WTC11 (cell line): ENCODE measurements around the gene TMEM87A. TPM values are rescaled to one million over a fixed set of nuclear protein-coding genes. Genes with fewer than 3 reads are reported as not detected.

Experiments used
- ATAC-seq: fragments of 200-7000 bp; cut with Tn5 transposase; 2 replicates; pipeline ENCODE4 v1.10.0; 2021; ENCODE audit warnings: mild to moderate bottlenecking, moderate library complexity
- CTCF ChIA-PET: fragments of 300-600 bp; sonication (Branson Sonifier 250); formaldehyde crosslinking; loops from one replicate; lab custom pipeline; 2021; ENCODE audit warnings: antibody characterized with exemption; lab: Charles Lee
- POLR2A ChIA-PET: fragments of 350-600 bp; sonication (Branson Sonifier 250); formaldehyde crosslinking; loops from one replicate; lab custom pipeline; 2021; ENCODE audit warnings: antibody characterized with exemption; lab: Charles Lee
- DNase-seq: peaks from one replicate; pipeline ENCODE4 v3.0.0; 2021; ENCODE audit warnings: low spot score
- H3K27ac Mint-ChIP-seq: 2 replicates; pipeline ENCODE4 v1.8.0; 2021; ENCODE audit warnings: mixed read lengths
- H3K27me3 Mint-ChIP-seq: 2 replicates; pipeline ENCODE4 v1.8.0; 2021; ENCODE audit warnings: low read depth, mild to moderate bottlenecking, moderate library complexity, mixed read lengths
- H3K36me3 Mint-ChIP-seq: 2 replicates; pipeline ENCODE4 v1.8.0; 2021; ENCODE audit warnings: mixed read lengths
- H3K4me1 Mint-ChIP-seq: 2 replicates; pipeline ENCODE4 v1.8.0; 2022; ENCODE audit warnings: mixed read lengths
- H3K4me3 Mint-ChIP-seq: 2 replicates; pipeline ENCODE4 v1.8.0; 2021; ENCODE audit warnings: mild to moderate bottlenecking, moderate library complexity, mixed read lengths
- H3K9me3 Mint-ChIP-seq: 2 replicates; pipeline ENCODE4 v1.8.0; 2021; ENCODE audit warnings: mixed read lengths
- FOXP1 ChIP-seq: sonication (generic); formaldehyde crosslinking; IDR thresholded peaks from 2 replicates; pipeline ENCODE4 v1.8.0; 2022; ENCODE audit warnings: missing genetic modification reagents, mild to moderate bottlenecking, moderate library complexity, borderline replicate concordance
- GTF2I ChIP-seq: fragments of 250-450 bp; sonication (Bioruptor Pico); conservative IDR thresholded peaks from 2 replicates; pipeline ENCODE4 v1.4.0; 2021; ENCODE audit warnings: mild to moderate bottlenecking
- IRF2 ChIP-seq: sonication (generic); formaldehyde crosslinking; IDR thresholded peaks from 2 replicates; pipeline ENCODE4 v1.8.0; 2022; ENCODE audit warnings: low read depth, missing genetic modification reagents, borderline replicate concordance
- MYBL2 ChIP-seq: sonication (generic); formaldehyde crosslinking; IDR thresholded peaks from 2 replicates; pipeline ENCODE4 v1.8.1; 2023; ENCODE audit warnings: mild to moderate bottlenecking, moderate library complexity, missing genetic modification reagents
- NFE2L1 ChIP-seq: sonication (generic); formaldehyde crosslinking; IDR thresholded peaks from 2 replicates; pipeline ENCODE4 v1.8.1; 2023; ENCODE audit warnings: missing genetic modification reagents
- NFYB ChIP-seq: sonication (generic); formaldehyde crosslinking; conservative IDR thresholded peaks from 2 replicates; pipeline ENCODE4 v1.8.0; 2022; ENCODE audit warnings: low read depth, missing genetic modification reagents
- RORB ChIP-seq: fragments of 250-450 bp; sonication (Bioruptor Pico); IDR thresholded peaks from 2 replicates; pipeline ENCODE4 v1.9.0; 2021; ENCODE audit warnings: mild to moderate bottlenecking
- ZNF671 ChIP-seq: fragments of 250-450 bp; sonication (Bioruptor Pico); IDR thresholded peaks from 2 replicates; pipeline ENCODE4 v1.8.0; 2021; ENCODE audit warnings: mild to moderate bottlenecking
- total RNA-seq: library from RNA; stranded (reverse); gene quantifications from 3 replicates; pipeline ENCODE4 v1.2.3, GENCODE V29; 2021
- TF ChIP-seq, protein P1 (sequence below): sonication (generic); formaldehyde crosslinking; IDR thresholded peaks from 2 replicates; pipeline ENCODE4 v1.8.0; 2022; ENCODE audit warnings: mild to moderate bottlenecking, missing genetic modification reagents
- TF ChIP-seq, protein P2 (sequence below): sonication (generic); formaldehyde crosslinking; IDR thresholded peaks from 2 replicates; pipeline ENCODE4 v1.8.1; 2022; ENCODE audit warnings: mild to moderate bottlenecking, moderate library complexity, missing genetic modification reagents
- TF ChIP-seq, protein P3 (sequence below): sonication (generic); formaldehyde crosslinking; IDR thresholded peaks from 2 replicates; pipeline ENCODE4 v1.8.0; 2022; ENCODE audit warnings: missing genetic modification reagents
- TF ChIP-seq, protein P4 (sequence below): fragments of 250-450 bp; sonication (Bioruptor Pico); IDR thresholded peaks from 2 replicates; pipeline ENCODE4 v1.9.0; 2021; ENCODE audit warnings: mild to moderate bottlenecking
- TF ChIP-seq, protein P5 (sequence below): fragments of 250-450 bp; sonication (Bioruptor Pico); IDR thresholded peaks from 2 replicates; pipeline ENCODE4 v2.1.2; 2022; ENCODE audit warnings: mild to moderate bottlenecking, moderate library complexity
- TF ChIP-seq, protein P6 (sequence below): sonication (generic); formaldehyde crosslinking; IDR thresholded peaks from 2 replicates; pipeline ENCODE4 v1.8.1; 2022; ENCODE audit warnings: low read depth, missing genetic modification reagents, borderline replicate concordance

The TMEM87A gene
- total RNA-seq, 1 experiment from 2014 or later: 32.4 TPM

DNA sequence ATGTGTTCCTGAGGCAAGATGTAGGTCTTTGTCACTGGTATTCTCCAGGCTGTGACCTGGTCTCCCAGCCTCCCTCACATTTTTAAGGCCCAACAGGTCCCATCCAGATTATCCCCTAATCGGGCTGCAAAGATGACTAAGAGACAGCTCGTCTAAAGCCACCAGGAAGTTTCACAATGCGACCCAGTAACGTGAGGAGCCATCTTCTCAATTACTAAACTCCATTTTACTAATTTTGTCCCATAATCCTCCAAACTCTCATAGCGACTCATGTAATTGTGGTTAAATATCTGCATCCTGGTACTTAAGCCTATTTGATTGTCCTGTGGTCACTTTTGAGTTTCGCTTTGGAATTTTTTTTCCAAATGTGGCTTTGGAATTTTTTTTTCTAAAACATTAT, 108.1 kb downstream of the TMEM87A start:
- no peak for ATAC-seq
- Mint-ChIP-seq H3K4me1 (no peaks in the 10 kb centered on the region), H3K36me3 (peaks cover 68% of the 10 kb centered on the region), H3K4me3 (no peak overlapping the region), H3K9me3 (no peaks in the 10 kb centered on the region), H3K27ac (no peak overlapping the region), H3K27me3 (no peaks in the 10 kb centered on the region)
- ChIA-PET CTCF (interaction anchor here (0.6 to 1.0 kb wide), 2 partner anchors 31 to 220 kb away, joined by 3 to 5 read pairs; no protein-coding TSS in a partner anchor), POLR2A (no interaction called here)
- TF ChIP-seq, protein P1, sequence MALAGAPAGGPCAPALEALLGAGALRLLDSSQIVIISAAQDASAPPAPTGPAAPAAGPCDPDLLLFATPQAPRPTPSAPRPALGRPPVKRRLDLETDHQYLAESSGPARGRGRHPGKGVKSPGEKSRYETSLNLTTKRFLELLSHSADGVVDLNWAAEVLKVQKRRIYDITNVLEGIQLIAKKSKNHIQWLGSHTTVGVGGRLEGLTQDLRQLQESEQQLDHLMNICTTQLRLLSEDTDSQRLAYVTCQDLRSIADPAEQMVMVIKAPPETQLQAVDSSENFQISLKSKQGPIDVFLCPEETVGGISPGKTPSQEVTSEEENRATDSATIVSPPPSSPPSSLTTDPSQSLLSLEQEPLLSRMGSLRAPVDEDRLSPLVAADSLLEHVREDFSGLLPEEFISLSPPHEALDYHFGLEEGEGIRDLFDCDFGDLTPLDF: no peak
- TF ChIP-seq NFYB: no peak
- TF ChIP-seq, protein P2, sequence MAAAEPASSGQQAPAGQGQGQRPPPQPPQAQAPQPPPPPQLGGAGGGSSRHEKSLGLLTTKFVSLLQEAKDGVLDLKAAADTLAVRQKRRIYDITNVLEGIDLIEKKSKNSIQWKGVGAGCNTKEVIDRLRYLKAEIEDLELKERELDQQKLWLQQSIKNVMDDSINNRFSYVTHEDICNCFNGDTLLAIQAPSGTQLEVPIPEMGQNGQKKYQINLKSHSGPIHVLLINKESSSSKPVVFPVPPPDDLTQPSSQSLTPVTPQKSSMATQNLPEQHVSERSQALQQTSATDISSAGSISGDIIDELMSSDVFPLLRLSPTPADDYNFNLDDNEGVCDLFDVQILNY (CRISPR knock-in tag): no peak
- TF ChIP-seq, protein P3, sequence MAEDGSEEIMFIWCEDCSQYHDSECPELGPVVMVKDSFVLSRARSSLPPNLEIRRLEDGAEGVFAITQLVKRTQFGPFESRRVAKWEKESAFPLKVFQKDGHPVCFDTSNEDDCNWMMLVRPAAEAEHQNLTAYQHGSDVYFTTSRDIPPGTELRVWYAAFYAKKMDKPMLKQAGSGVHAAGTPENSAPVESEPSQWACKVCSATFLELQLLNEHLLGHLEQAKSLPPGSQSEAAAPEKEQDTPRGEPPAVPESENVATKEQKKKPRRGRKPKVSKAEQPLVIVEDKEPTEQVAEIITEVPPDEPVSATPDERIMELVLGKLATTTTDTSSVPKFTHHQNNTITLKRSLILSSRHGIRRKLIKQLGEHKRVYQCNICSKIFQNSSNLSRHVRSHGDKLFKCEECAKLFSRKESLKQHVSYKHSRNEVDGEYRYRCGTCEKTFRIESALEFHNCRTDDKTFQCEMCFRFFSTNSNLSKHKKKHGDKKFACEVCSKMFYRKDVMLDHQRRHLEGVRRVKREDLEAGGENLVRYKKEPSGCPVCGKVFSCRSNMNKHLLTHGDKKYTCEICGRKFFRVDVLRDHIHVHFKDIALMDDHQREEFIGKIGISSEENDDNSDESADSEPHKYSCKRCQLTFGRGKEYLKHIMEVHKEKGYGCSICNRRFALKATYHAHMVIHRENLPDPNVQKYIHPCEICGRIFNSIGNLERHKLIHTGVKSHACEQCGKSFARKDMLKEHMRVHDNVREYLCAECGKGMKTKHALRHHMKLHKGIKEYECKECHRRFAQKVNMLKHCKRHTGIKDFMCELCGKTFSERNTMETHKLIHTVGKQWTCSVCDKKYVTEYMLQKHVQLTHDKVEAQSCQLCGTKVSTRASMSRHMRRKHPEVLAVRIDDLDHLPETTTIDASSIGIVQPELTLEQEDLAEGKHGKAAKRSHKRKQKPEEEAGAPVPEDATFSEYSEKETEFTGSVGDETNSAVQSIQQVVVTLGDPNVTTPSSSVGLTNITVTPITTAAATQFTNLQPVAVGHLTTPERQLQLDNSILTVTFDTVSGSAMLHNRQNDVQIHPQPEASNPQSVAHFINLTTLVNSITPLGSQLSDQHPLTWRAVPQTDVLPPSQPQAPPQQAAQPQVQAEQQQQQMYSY (CRISPR knock-in tag): no peak
- TF ChIP-seq GTF2I (CRISPR knock-in tag): no peak
- TF ChIP-seq, protein P4, sequence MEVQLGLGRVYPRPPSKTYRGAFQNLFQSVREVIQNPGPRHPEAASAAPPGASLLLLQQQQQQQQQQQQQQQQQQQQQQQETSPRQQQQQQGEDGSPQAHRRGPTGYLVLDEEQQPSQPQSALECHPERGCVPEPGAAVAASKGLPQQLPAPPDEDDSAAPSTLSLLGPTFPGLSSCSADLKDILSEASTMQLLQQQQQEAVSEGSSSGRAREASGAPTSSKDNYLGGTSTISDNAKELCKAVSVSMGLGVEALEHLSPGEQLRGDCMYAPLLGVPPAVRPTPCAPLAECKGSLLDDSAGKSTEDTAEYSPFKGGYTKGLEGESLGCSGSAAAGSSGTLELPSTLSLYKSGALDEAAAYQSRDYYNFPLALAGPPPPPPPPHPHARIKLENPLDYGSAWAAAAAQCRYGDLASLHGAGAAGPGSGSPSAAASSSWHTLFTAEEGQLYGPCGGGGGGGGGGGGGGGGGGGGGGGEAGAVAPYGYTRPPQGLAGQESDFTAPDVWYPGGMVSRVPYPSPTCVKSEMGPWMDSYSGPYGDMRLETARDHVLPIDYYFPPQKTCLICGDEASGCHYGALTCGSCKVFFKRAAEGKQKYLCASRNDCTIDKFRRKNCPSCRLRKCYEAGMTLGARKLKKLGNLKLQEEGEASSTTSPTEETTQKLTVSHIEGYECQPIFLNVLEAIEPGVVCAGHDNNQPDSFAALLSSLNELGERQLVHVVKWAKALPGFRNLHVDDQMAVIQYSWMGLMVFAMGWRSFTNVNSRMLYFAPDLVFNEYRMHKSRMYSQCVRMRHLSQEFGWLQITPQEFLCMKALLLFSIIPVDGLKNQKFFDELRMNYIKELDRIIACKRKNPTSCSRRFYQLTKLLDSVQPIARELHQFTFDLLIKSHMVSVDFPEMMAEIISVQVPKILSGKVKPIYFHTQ (CRISPR knock-in tag): no peak
- no peak for TF ChIP-seq IRF2 (CRISPR knock-in tag)
- TF ChIP-seq FOXP1 (CRISPR knock-in tag): no peak
- TF ChIP-seq, protein P5, sequence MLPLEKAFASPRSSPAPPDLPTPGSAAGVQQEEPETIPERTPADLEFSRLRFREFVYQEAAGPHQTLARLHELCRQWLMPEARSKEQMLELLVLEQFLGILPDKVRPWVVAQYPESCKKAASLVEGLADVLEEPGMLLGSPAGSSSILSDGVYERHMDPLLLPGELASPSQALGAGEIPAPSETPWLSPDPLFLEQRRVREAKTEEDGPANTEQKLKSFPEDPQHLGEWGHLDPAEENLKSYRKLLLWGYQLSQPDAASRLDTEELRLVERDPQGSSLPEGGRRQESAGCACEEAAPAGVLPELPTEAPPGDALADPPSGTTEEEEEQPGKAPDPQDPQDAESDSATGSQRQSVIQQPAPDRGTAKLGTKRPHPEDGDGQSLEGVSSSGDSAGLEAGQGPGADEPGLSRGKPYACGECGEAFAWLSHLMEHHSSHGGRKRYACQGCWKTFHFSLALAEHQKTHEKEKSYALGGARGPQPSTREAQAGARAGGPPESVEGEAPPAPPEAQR: no peak
- no peak for TF ChIP-seq MYBL2 (CRISPR knock-in tag)
- TF ChIP-seq, protein P6, sequence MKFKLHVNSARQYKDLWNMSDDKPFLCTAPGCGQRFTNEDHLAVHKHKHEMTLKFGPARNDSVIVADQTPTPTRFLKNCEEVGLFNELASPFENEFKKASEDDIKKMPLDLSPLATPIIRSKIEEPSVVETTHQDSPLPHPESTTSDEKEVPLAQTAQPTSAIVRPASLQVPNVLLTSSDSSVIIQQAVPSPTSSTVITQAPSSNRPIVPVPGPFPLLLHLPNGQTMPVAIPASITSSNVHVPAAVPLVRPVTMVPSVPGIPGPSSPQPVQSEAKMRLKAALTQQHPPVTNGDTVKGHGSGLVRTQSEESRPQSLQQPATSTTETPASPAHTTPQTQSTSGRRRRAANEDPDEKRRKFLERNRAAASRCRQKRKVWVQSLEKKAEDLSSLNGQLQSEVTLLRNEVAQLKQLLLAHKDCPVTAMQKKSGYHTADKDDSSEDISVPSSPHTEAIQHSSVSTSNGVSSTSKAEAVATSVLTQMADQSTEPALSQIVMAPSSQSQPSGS (CRISPR knock-in tag): no peak
- TF ChIP-seq RORB: no peak
- TF ChIP-seq NFE2L1 (CRISPR knock-in tag): no peak
- TF ChIP-seq ZNF671 (CRISPR knock-in tag): no peak
- no peak for DNase-seq
